Left lung (tissue), 10 donors: ENCODE results near the gene SLC17A8. TPM values are rescaled to one million over a fixed set of nuclear protein-coding genes. Genes with fewer than 3 reads are reported as not detected.

ENCODE experiments used
- ATAC-seq: fragments of 200-7000 bp; cut with Tn5 transposase; one replicate; pipeline ENCODE4 v1.9.1; 2020; ENCODE audit warnings: moderate library complexity
- DNase-seq, 4 donors: peaks; one replicate each; pipeline ENCODE4 v3.0.0-alpha.2; 2013 to 2020
- H3K27ac ChIP-seq, 2 donors: fragments of 200-600 bp; sonication (generic) in 1 of 2; one replicate each; pipeline versions ENCODE4 v1.5.0 to v1.8.0; 2020 to 2021
- H3K27me3 ChIP-seq, 2 donors: fragments of 200-600 bp; sonication (generic) in 1 of 2; one replicate each; pipeline versions ENCODE4 v1.5.0 to v1.8.0; 2020 to 2021
- H3K36me3 ChIP-seq, 2 donors: fragments of 200-600 bp; sonication (generic) in 1 of 2; one replicate each; pipeline versions ENCODE4 v1.5.0 to v1.8.0; 2020 to 2021
- H3K4me1 ChIP-seq, 2 donors: fragments of 200-600 bp; one replicate each; pipeline ENCODE4 v1.8.0; 2021
- H3K4me3 ChIP-seq, 2 donors: fragments of 200-600 bp; sonication (generic) in 1 of 2; one replicate each; pipeline versions ENCODE4 v1.5.0 to v1.8.0; 2020 to 2021; ENCODE audit warnings: mild to moderate bottlenecking in 1 of 2
- H3K9me3 ChIP-seq, 2 donors: fragments of 200-600 bp; sonication (generic) in 1 of 2; one replicate each; pipeline versions ENCODE4 v1.5.0 to v1.8.0; 2020 to 2021
- intact Hi-C, 2 donors: fragments of 100-400 bp; cut with DNase I; formaldehyde crosslinking; loops; one replicate each; pipeline versions ENCODE4 v1.11.2 to v1.14.2; 2022
- polyA plus RNA-seq, 6 donors: library from polyadenylated mRNA; unstranded; fragments of 120-200 nt; gene quantifications; one replicate each; pipeline ENCODE4 v1.2.1, GENCODE V29; 2013; ENCODE audit not compliant: insufficient read length in 6 of 6
- total RNA-seq, 2 donors: library from RNA; stranded (reverse); fragmentation: NEBNext Ultra II Directional; extraction: Animal tissue kit (Norgen Biotek cat#: 25700); gene quantifications; one replicate each; pipeline ENCODE4 v1.2.1, GENCODE V29; 2021
- TF ChIP-seq, protein P1 (sequence below), 2 donors: fragments of 200-600 bp; sonication (generic) in 1 of 2; IDR thresholded peaks; one replicate each; pipeline versions ENCODE4 v1.5.0 to v1.8.0; 2021; ENCODE audit warnings: antibody characterized with exemption in 2 of 2
- donor health status: DM: no; HTN: yes; CAD: no.
- donor health status: DM: no; HTN: no; CAD: no.

Gene SLC17A8
- total and polyA plus RNA-seq, 8 donors = 0.13 to 4.0 (median 2.8) TPM

DNA sequence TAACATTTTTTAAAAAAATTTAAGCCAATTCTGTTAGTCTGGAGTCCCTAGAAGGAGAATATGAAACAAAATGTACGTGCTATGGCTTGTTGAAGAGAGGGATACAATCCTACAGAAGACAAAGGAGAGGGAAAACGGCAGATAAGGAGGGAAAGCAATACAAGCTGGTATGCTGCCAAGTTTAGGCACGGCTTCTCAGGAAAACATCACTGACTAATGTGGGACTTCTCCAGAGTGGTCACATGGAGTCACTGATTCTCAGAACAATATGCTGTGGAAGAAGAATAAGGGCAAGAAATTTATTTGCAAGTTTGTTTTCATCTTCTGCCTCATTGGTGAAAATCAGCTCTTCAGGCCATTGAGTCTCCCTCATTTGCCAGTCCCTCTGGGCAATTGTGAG is 93.9 kb downstream of the SLC17A8 start:
- TF ChIP-seq, protein P1, sequence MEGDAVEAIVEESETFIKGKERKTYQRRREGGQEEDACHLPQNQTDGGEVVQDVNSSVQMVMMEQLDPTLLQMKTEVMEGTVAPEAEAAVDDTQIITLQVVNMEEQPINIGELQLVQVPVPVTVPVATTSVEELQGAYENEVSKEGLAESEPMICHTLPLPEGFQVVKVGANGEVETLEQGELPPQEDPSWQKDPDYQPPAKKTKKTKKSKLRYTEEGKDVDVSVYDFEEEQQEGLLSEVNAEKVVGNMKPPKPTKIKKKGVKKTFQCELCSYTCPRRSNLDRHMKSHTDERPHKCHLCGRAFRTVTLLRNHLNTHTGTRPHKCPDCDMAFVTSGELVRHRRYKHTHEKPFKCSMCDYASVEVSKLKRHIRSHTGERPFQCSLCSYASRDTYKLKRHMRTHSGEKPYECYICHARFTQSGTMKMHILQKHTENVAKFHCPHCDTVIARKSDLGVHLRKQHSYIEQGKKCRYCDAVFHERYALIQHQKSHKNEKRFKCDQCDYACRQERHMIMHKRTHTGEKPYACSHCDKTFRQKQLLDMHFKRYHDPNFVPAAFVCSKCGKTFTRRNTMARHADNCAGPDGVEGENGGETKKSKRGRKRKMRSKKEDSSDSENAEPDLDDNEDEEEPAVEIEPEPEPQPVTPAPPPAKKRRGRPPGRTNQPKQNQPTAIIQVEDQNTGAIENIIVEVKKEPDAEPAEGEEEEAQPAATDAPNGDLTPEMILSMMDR (IDR thresholded peaks at IDR 0.05) = no peak
- Histone ChIP-seq H3K27me3 (no peaks in the 10 kb centered on the region), H3K36me3 (no peaks in the 10 kb centered on the region), H3K4me3 (no peak overlapping the region), H3K27ac (no peak overlapping the region), H3K4me1 (no peaks in the 10 kb centered on the region), H3K9me3 (no peaks in the 10 kb centered on the region)
- intact Hi-C loops = no loop called here
- ATAC-seq = no peak
- DNase-seq = no peak

DNA sequence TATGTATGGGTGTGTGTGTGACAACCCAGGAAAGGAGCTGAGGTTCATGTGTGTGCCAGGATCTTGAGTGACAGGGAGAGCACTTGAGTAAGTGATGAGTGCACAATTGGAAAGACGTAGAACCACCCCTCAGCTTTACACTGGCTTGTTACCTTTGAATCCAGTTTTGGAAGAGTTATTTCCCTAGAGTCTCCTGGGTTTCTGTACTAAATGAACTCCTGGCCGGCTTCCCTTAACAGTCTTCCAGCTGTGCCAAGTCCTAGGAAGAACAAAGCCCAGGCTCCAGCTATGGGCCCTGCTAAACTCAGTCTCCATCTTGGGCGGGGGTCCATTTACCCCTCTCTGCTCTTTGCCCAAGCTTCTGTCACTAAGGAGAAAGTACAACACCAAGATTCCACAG is 97.1 kb downstream of the SLC17A8 start:
- no peak for ATAC-seq
- Histone ChIP-seq H3K27ac (no peak overlapping the region), H3K4me1 (no peaks in the 10 kb centered on the region), H3K4me3 (no peak overlapping the region), H3K9me3 (no peaks in the 10 kb centered on the region), H3K36me3 (no peaks in the 10 kb centered on the region), H3K27me3 (no peaks in the 10 kb centered on the region)
- intact Hi-C loops = no loop called here
- DNase-seq = no peak
- TF ChIP-seq, protein P1 (IDR thresholded peaks at IDR 0.05) = no peak

DNA sequence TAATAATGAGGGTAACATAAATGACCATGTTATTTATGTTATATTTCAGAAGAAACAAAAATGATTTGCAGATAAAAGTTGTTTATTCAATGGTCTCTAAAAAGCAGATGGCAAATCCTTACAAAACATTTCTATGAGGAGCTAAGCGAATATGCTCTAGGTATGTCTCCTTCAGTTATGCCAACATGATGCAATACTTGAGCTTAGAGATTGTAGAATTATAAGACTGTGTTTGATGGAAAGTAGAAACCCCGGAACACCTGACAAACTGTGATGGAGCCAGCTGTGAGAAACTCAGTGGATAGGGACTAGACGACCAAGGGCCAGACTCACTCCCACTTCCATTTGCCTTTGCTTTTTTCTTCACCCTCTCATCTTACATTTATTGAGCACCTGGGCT is 99.0 kb downstream of the SLC17A8 start:
- Histone ChIP-seq H3K4me3 (no peak overlapping the region), H3K4me1 (no peaks in the 10 kb centered on the region), H3K36me3 (no peaks in the 10 kb centered on the region), H3K27me3 (no peaks in the 10 kb centered on the region), H3K27ac (no peak overlapping the region), H3K9me3 (no peaks in the 10 kb centered on the region)
- ATAC-seq (no peak), DNase-seq (no peak)
- intact Hi-C loops = no loop called here
- TF ChIP-seq, protein P1 (IDR thresholded peaks at IDR 0.05) = no peak

DNA sequence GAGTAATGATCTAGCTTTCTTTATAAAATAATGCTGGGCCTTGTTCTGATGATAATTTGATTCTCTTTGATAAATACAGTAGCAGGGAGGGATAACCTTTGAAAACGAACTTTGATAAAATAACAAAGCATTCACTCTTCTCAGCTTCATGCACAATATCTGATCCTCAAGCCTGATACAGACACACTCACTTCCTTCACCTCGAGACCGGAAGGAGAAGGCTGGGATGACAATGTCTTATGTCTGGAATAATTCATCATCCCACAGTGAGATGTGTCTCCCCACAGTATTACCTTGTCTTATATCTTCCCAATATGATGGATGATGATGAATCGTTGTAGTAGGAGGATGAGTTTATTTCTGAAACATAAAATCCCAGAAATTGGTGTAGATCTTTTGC is 101.3 kb downstream of the SLC17A8 start:
- DNase-seq (no peak), ATAC-seq (no peak)
- intact Hi-C loops = no loop called here
- H3K27me3 ChIP-seq = no peaks in the 10 kb centered on the region
- no peaks in the 10 kb centered on the region for H3K36me3 ChIP-seq
- H3K9me3 ChIP-seq = no peaks in the 10 kb centered on the region
- H3K4me1 ChIP-seq = no peaks in the 10 kb centered on the region
- no peak overlapping the region for H3K27ac ChIP-seq
- H3K4me3 ChIP-seq = no peak overlapping the region
- TF ChIP-seq, protein P1 (IDR thresholded peaks at IDR 0.05) = no peak

DNA sequence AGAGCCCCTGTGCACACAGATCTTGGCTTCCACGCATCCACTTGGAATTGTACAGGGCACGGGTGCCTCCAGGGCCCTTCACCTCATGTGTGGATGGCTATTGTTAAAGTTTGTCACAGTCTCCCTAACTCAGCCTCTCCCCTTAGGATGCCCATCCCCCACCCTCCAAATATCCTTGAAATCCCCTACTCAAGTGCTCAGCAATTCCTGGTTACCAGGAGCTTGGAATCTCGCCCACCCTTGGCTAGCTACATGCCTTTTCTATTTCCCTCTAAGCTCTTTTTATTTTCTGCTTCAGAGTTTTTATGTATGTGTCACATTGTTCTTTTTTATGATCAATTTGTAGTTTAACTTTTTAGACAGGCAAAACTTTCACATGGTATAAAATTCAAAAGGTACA is 103.8 kb downstream of the SLC17A8 start:
- intact Hi-C loops = no loop called here
- H3K4me3 ChIP-seq = no peak overlapping the region
- no peaks in the 10 kb centered on the region for H3K4me1 ChIP-seq
- H3K27me3 ChIP-seq = no peaks in the 10 kb centered on the region
- H3K9me3 ChIP-seq = no peaks in the 10 kb centered on the region
- no peaks in the 10 kb centered on the region for H3K36me3 ChIP-seq
- ATAC-seq (no peak), DNase-seq (no peak)
- H3K27ac ChIP-seq = no peak overlapping the region
- TF ChIP-seq, protein P1 (IDR thresholded peaks at IDR 0.05) = no peak
